SK-N-SH (cell line): ENCODE data around the gene TMEM140. TPM values are rescaled to one million over a fixed set of nuclear protein-coding genes. Genes with fewer than 3 reads are reported as not detected.

ENCODE experiments used
- CTCF ChIA-PET: fragments of 300-600, 350-600 bp; formaldehyde crosslinking; extraction: SDS; loops from one replicate; lab custom pipeline; 2021; lab: Yijun Ruan, JAX
- POLR2A ChIA-PET: fragments of 350-600 bp; sonication (Branson Sonifier 250); formaldehyde crosslinking; extraction: SDS; loops from one replicate; lab custom pipeline; 2020; ENCODE audit warnings: antibody characterized with exemption, inconsistent platforms; lab: Yijun Ruan, JAX
- DNase-seq: peaks from one replicate; pipeline ENCODE4 v3.0.0; 2012
- H2AFZ ChIP-seq: fragments of 200-600 bp; sonication (generic); 2 replicates; pipeline ENCODE4 v1.8.1; 2016; ENCODE audit warnings: antibody characterized with exemption, mild to moderate bottlenecking, low read depth
- H3F3A ChIP-seq: fragments of 200-600 bp; sonication (generic); replicated peaks from 2 replicates; pipeline ENCODE3; 2016; ENCODE audit warnings: antibody characterized with exemption, mild to moderate bottlenecking; ENCODE audit not compliant: insufficient read depth
- H3K27ac ChIP-seq, 2 experiments: fragments of 200-500 bp in 1 of 2; fragments of 200-600 bp in 1 of 2; sonication (Bioruptor generic) in 1 of 2; sonication (generic), shearing (Covaris generic) in 1 of 2; 2 replicates each; pipeline versions ENCODE4 v1.5.1 to v1.6.1; 2014 to 2016; ENCODE audit warnings: low read depth in 2 of 2, inconsistent platforms in 1 of 2, low read length in 1 of 2, mild to moderate bottlenecking in 1 of 2, mixed read lengths in 1 of 2
- H3K27me3 ChIP-seq: fragments of 200-600 bp; sonication (generic), shearing (Covaris generic); 2 replicates; pipeline ENCODE4 v1.6.1; 2016; ENCODE audit warnings: mixed run types; ENCODE audit not compliant: insufficient read depth
- H3K36me3 ChIP-seq, 2 experiments: fragments of 200-500 bp in 1 of 2; fragments of 200-600 bp in 1 of 2; sonication (Bioruptor generic) in 1 of 2; sonication (generic) in 1 of 2; replicated peaks in 1 of 2; 2 replicates each; pipeline versions ENCODE3 to v1.5.1; 2014 to 2016; ENCODE audit warnings: low read length in 1 of 2, mild to moderate bottlenecking in 1 of 2; ENCODE audit not compliant: insufficient read depth in 2 of 2, control insufficient read depth in 1 of 2
- H3K4me1 ChIP-seq, 2 experiments: fragments of 200-500 bp in 1 of 2; fragments of 200-600 bp in 1 of 2; sonication (Bioruptor generic) in 1 of 2; sonication (generic), shearing (Covaris generic) in 1 of 2; 2 replicates each; pipeline versions ENCODE4 v1.5.1 to v1.6.1; 2014 to 2016; ENCODE audit warnings: low read depth in 1 of 2, low read length in 1 of 2, mixed run types in 1 of 2; ENCODE audit not compliant: insufficient read depth in 2 of 2, control insufficient read depth in 1 of 2
- H3K4me2 ChIP-seq: fragments of 200-600 bp; sonication (generic), shearing (Covaris generic); 2 replicates; pipeline ENCODE4 v1.6.1; 2017; ENCODE audit warnings: mixed run types
- H3K4me3 ChIP-seq, 2 experiments: fragments of 200-500 bp in 1 of 2; fragments of 200-600 bp in 1 of 2; sonication (Bioruptor generic) in 1 of 2; sonication (generic), shearing (Covaris generic) in 1 of 2; 2 replicates each; pipeline versions ENCODE4 v1.5.1 to v1.8.1; 2014 to 2016; ENCODE audit warnings: low read depth in 2 of 2, inconsistent platforms in 1 of 2, low read length in 1 of 2, mild to moderate bottlenecking in 1 of 2, mixed read lengths in 1 of 2, moderate library complexity in 1 of 2
- H3K79me2 ChIP-seq: fragments of 200-600 bp; sonication (generic); 2 replicates; pipeline ENCODE4 v1.8.1; 2017; ENCODE audit warnings: mild to moderate bottlenecking; ENCODE audit not compliant: insufficient read depth
- H3K9ac ChIP-seq: fragments of 200-600 bp; sonication (generic); 2 replicates; pipeline ENCODE4 v1.6.1; 2017; ENCODE audit warnings: mixed run types
- H3K9me2 ChIP-seq: fragments of 200-600 bp; sonication (generic); 2 replicates; pipeline ENCODE4 v1.6.1; 2017; ENCODE audit warnings: mixed run types
- H3K9me3 ChIP-seq: fragments of 200-600 bp; sonication (generic); 2 replicates; pipeline ENCODE4 v1.6.1; 2017; ENCODE audit warnings: mixed run types, mild to moderate bottlenecking, moderate library complexity
- H4K20me1 ChIP-seq: fragments of 200-600 bp; sonication (generic); 2 replicates; pipeline ENCODE4 v1.6.1; 2017; ENCODE audit warnings: mild to moderate bottlenecking, mixed run types; ENCODE audit not compliant: insufficient read depth
- CHD2 ChIP-seq: fragments of 150-350 bp; IDR thresholded peaks from 2 replicates; pipeline ENCODE4 v1.6.1; 2018; ENCODE audit warnings: low read length; ENCODE audit not compliant: partially characterized antibody
- EZH2phosphoT487 ChIP-seq: fragments of 200-600 bp; sonication (generic); IDR thresholded peaks from 2 replicates; pipeline ENCODE4 v1.6.1; 2017; ENCODE audit warnings: low read depth, mixed run types, mild to moderate bottlenecking, antibody characterized with exemption, moderate library complexity, borderline replicate concordance
- FOXM1 ChIP-seq: IDR thresholded peaks from 2 replicates; pipeline ENCODE4 v1.4.0; 2012; ENCODE audit warnings: low read depth, mild to moderate bottlenecking
- GATA2 ChIP-seq: sonication (generic); formaldehyde crosslinking; IDR thresholded peaks from 2 replicates; pipeline ENCODE4 v1.5.0; 2020; ENCODE audit warnings: mild to moderate bottlenecking, missing genetic modification reagents
- IRF3 ChIP-seq: fragments of 150-350 bp; IDR thresholded peaks from 2 replicates; pipeline ENCODE4 v1.6.1; 2016; ENCODE audit warnings: mild to moderate bottlenecking, low read depth, low read length
- MXI1 ChIP-seq: IDR thresholded peaks from 2 replicates; pipeline ENCODE4 v1.6.1; 2012; ENCODE audit warnings: mild to moderate bottlenecking, low read depth, low read length, improper control_type of control experiment
- NRF1 ChIP-seq: IDR thresholded peaks from 2 replicates; pipeline ENCODE4 v1.6.1; 2012; ENCODE audit warnings: low read depth, mild to moderate bottlenecking, low read length
- POLR2AphosphoS5 ChIP-seq: IDR thresholded peaks from 2 replicates; pipeline ENCODE4 v1.6.1; 2012; ENCODE audit warnings: low read depth, low read length
- RAD21 ChIP-seq: IDR thresholded peaks from 2 replicates; pipeline ENCODE4 v1.6.1; 2012; ENCODE audit warnings: mild to moderate bottlenecking, low read length
- RFX5 ChIP-seq: IDR thresholded peaks from 2 replicates; pipeline ENCODE4 v1.6.1; 2012; ENCODE audit warnings: mild to moderate bottlenecking, improper control_type of control experiment, low read length
- RXRA ChIP-seq: IDR thresholded peaks from 2 replicates; pipeline ENCODE4 v1.4.0; 2012; ENCODE audit warnings: low read depth, mild to moderate bottlenecking, borderline replicate concordance
- SIN3A ChIP-seq: IDR thresholded peaks from 2 replicates; pipeline ENCODE4 v1.6.1; 2012; ENCODE audit warnings: low read depth, mild to moderate bottlenecking, low read length, moderate library complexity, borderline replicate concordance
- SMC3 ChIP-seq: IDR thresholded peaks from 2 replicates; pipeline ENCODE4 v1.6.1; 2012; ENCODE audit warnings: low read depth, low read length, improper control_type of control experiment
- TCF12 ChIP-seq: IDR thresholded peaks from 2 replicates; pipeline ENCODE4 v1.4.0; 2012
- TEAD4 ChIP-seq: IDR thresholded peaks from 2 replicates; pipeline ENCODE4 v1.4.0; 2012; ENCODE audit warnings: mild to moderate bottlenecking, borderline replicate concordance; ENCODE audit not compliant: insufficient read depth
- YY1 ChIP-seq: IDR thresholded peaks from 2 replicates; pipeline ENCODE4 v1.4.0; 2012; ENCODE audit warnings: low read depth, mild to moderate bottlenecking
- ZBTB33 ChIP-seq: IDR thresholded peaks from 2 replicates; pipeline ENCODE4 v1.4.0; 2012; ENCODE audit warnings: low read depth, borderline replicate concordance
- WGBS: methylation state at CpG from one replicate; pipeline ENCODE4 v1.1.6; 2017; ENCODE audit warnings: low lambda C conversion rate; 5-methylcytosine and 5-hydroxymethylcytosine counted together
- polyA plus RNA-seq, 3 experiments: library from polyadenylated mRNA; depleted of rRNA; stranded (reverse); fragments of >200 nt; gene quantifications; 2 replicates each; pipeline ENCODE4 v1.2.3, GENCODE V29; 2012
- TF ChIP-seq, protein P1 (sequence below): IDR thresholded peaks from 2 replicates; pipeline ENCODE4 v1.4.0; 2012; ENCODE audit warnings: low read depth
- TF ChIP-seq, protein P2 (sequence below): IDR thresholded peaks from 2 replicates; pipeline ENCODE4 v1.6.1; 2012; ENCODE audit warnings: mild to moderate bottlenecking, low read depth, low read length, moderate library complexity

The TMEM140 gene
- polyA plus RNA-seq, 1 of the 3 experiments (the other 2 are of a cell fraction), result 0.12 TPM

- Histone ChIP-seq H3K27me3 (no peaks in the 10 kb centered on the region), H3K9me2 (no peaks in the 10 kb centered on the region), H3K27ac (peak overlapping the region; percentile 90 to 97), H2AFZ (peak overlapping the region; percentile 87), H3K9ac (peak overlapping the region; percentile 89), H3K4me2 (peak overlapping the region; percentile 98), H3K79me2 (peaks cover 30% of the 10 kb centered on the region), H3K4me1 (peaks cover 3 to 24% of the 10 kb centered on the region in 2 experiments; a peak in 3 of 4 replicates), H3K4me3 (peak overlapping the region; percentile 89 to 97), H4K20me1 (no peaks in the 10 kb centered on the region), H3F3A (peaks cover 13% of the 10 kb centered on the region), H3K9me3 (no peaks in the 10 kb centered on the region), H3K36me3 (peaks cover 31 to 38% of the 10 kb centered on the region in 2 experiments)
- ChIA-PET POLR2A (interaction anchor here (0.6 to 1.5 kb wide), 2 partner anchors 183 to 407 kb away, joined by 3 to 6 read pairs; partner anchors contain the start of gene AGBL3), CTCF (interaction anchor here (0.8 to 3.4 kb wide), 13 partner anchors 11 to 535 kb away, joined by 3 to 36 read pairs (median 4); no protein-coding TSS in a partner anchor)
- WGBS, result 5% methylated on average over 15 of the region's 17 CpGs
- DNase-seq, result no peak
- TF ChIP-seq CHD2, result no peak
- TF ChIP-seq, protein P1, sequence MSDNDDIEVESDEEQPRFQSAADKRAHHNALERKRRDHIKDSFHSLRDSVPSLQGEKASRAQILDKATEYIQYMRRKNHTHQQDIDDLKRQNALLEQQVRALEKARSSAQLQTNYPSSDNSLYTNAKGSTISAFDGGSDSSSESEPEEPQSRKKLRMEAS, result no peak
- TF ChIP-seq SIN3A, result no peak
- no peak for TF ChIP-seq FOXM1
- TF ChIP-seq YY1, result no peak
- no peak for TF ChIP-seq RFX5
- no peak for TF ChIP-seq NRF1
- no peak for TF ChIP-seq SMC3
- TF ChIP-seq, protein P2, sequence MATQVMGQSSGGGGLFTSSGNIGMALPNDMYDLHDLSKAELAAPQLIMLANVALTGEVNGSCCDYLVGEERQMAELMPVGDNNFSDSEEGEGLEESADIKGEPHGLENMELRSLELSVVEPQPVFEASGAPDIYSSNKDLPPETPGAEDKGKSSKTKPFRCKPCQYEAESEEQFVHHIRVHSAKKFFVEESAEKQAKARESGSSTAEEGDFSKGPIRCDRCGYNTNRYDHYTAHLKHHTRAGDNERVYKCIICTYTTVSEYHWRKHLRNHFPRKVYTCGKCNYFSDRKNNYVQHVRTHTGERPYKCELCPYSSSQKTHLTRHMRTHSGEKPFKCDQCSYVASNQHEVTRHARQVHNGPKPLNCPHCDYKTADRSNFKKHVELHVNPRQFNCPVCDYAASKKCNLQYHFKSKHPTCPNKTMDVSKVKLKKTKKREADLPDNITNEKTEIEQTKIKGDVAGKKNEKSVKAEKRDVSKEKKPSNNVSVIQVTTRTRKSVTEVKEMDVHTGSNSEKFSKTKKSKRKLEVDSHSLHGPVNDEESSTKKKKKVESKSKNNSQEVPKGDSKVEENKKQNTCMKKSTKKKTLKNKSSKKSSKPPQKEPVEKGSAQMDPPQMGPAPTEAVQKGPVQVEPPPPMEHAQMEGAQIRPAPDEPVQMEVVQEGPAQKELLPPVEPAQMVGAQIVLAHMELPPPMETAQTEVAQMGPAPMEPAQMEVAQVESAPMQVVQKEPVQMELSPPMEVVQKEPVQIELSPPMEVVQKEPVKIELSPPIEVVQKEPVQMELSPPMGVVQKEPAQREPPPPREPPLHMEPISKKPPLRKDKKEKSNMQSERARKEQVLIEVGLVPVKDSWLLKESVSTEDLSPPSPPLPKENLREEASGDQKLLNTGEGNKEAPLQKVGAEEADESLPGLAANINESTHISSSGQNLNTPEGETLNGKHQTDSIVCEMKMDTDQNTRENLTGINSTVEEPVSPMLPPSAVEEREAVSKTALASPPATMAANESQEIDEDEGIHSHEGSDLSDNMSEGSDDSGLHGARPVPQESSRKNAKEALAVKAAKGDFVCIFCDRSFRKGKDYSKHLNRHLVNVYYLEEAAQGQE, result no peak
- TF ChIP-seq ZBTB33, result no peak
- TF ChIP-seq EZH2phosphoT487, result no peak
- no peak for TF ChIP-seq GATA2 (CRISPR knock-in tag)
- no peak for TF ChIP-seq IRF3
- TF ChIP-seq POLR2AphosphoS5, result no peak
- no peak for TF ChIP-seq TEAD4
- no peak for TF ChIP-seq TCF12
- no peak for TF ChIP-seq RAD21
- no peak for TF ChIP-seq MXI1
- TF ChIP-seq RXRA, result no peak
These were observed 22.0 kb downstream of the TMEM140 start for GRCh38 chr7:135169964-135170273.
